Left lung (tissue), 10 donors: ENCODE data around the gene TSHZ3. TPM values are rescaled to one million over a fixed set of nuclear protein-coding genes. Genes with fewer than 3 reads are reported as not detected.

Experiments used
- ATAC-seq: fragments of 200-7000 bp; cut with Tn5 transposase; one replicate; pipeline ENCODE4 v1.9.1; 2020; ENCODE audit warnings: moderate library complexity
- DNase-seq, 4 donors: peaks; one replicate each; pipeline ENCODE4 v3.0.0-alpha.2; 2013 to 2020
- H3K27ac ChIP-seq, 2 donors: fragments of 200-600 bp; sonication (generic) in 1 of 2; one replicate each; pipeline versions ENCODE4 v1.5.0 to v1.8.0; 2020 to 2021
- H3K27me3 ChIP-seq, 2 donors: fragments of 200-600 bp; sonication (generic) in 1 of 2; one replicate each; pipeline versions ENCODE4 v1.5.0 to v1.8.0; 2020 to 2021
- H3K36me3 ChIP-seq, 2 donors: fragments of 200-600 bp; sonication (generic) in 1 of 2; one replicate each; pipeline versions ENCODE4 v1.5.0 to v1.8.0; 2020 to 2021
- H3K4me1 ChIP-seq, 2 donors: fragments of 200-600 bp; one replicate each; pipeline ENCODE4 v1.8.0; 2021
- H3K4me3 ChIP-seq, 2 donors: fragments of 200-600 bp; sonication (generic) in 1 of 2; one replicate each; pipeline versions ENCODE4 v1.5.0 to v1.8.0; 2020 to 2021; ENCODE audit warnings: mild to moderate bottlenecking in 1 of 2
- H3K9me3 ChIP-seq, 2 donors: fragments of 200-600 bp; sonication (generic) in 1 of 2; one replicate each; pipeline versions ENCODE4 v1.5.0 to v1.8.0; 2020 to 2021
- CTCF ChIP-seq, 2 donors: fragments of 200-600 bp; sonication (generic) in 1 of 2; IDR thresholded peaks; one replicate each; pipeline versions ENCODE4 v1.5.0 to v1.8.0; 2021; ENCODE audit warnings: antibody characterized with exemption in 2 of 2
- intact Hi-C, 2 donors: fragments of 100-400 bp; cut with DNase I; formaldehyde crosslinking; loops; one replicate each; pipeline versions ENCODE4 v1.11.2 to v1.14.2; 2022
- polyA plus RNA-seq, 6 donors: library from polyadenylated mRNA; unstranded; fragments of 120-200 nt; gene quantifications; one replicate each; pipeline ENCODE4 v1.2.1, GENCODE V29; 2013; ENCODE audit not compliant: insufficient read length in 6 of 6
- total RNA-seq, 2 donors: library from RNA; stranded (reverse); fragmentation: NEBNext Ultra II Directional; extraction: Animal tissue kit (Norgen Biotek cat#: 25700); gene quantifications; one replicate each; pipeline ENCODE4 v1.2.1, GENCODE V29; 2021
- donor health status: DM: no; HTN: yes; CAD: no.
- donor health status: DM: no; HTN: no; CAD: no.

TSHZ3 gene
- total and polyA plus RNA-seq, 8 donors = 6.7 to 42.9 (median 35.2) TPM

- Histone ChIP-seq H3K9me3 (no peaks in the 10 kb centered on the region), H3K4me3 (no peak overlapping the region), H3K36me3 (peaks cover 0 to 9% of the 10 kb centered on the region in 2 donors), H3K27me3 (no peaks in the 10 kb centered on the region), H3K4me1 (no peaks in the 10 kb centered on the region), H3K27ac (no peak overlapping the region)
- intact Hi-C loops = no loop called here
- no peak for ATAC-seq
- no peak for TF ChIP-seq CTCF (IDR thresholded peaks at IDR 0.05)
- no peak for DNase-seq
These were observed 76.6 kb downstream of the TSHZ3 start for GRCh38 chr19:31272583-31273106.

- TF ChIP-seq CTCF (IDR thresholded peaks at IDR 0.05) = no peak
- Histone ChIP-seq H3K4me3 (no peak overlapping the region), H3K27me3 (no peaks in the 10 kb centered on the region), H3K4me1 (no peaks in the 10 kb centered on the region), H3K9me3 (no peaks in the 10 kb centered on the region), H3K27ac (no peak overlapping the region), H3K36me3 (no peaks in the 10 kb centered on the region)
- DNase-seq = no peak
- intact Hi-C loops = no loop called here
- ATAC-seq = no peak
These were observed 77.8 kb downstream of the TSHZ3 start for GRCh38 chr19:31271306-31271911.

GRCh38 chr19:31270897-31271296 lies 78.3 kb downstream of the TSHZ3 start:
- intact Hi-C loops = no loop called here
- Histone ChIP-seq H3K4me3 (no peak overlapping the region), H3K27me3 (no peaks in the 10 kb centered on the region), H3K36me3 (no peaks in the 10 kb centered on the region), H3K9me3 (no peaks in the 10 kb centered on the region), H3K4me1 (no peaks in the 10 kb centered on the region), H3K27ac (no peak overlapping the region)
- DNase-seq (peak in 1 of 4 donors; percentile 13), ATAC-seq (no peak)
- no peak for TF ChIP-seq CTCF (IDR thresholded peaks at IDR 0.05)

- TF ChIP-seq CTCF (IDR thresholded peaks at IDR 0.05) = no peak
- Histone ChIP-seq H3K27ac (no peak overlapping the region), H3K9me3 (no peaks in the 10 kb centered on the region), H3K4me1 (no peaks in the 10 kb centered on the region), H3K27me3 (no peaks in the 10 kb centered on the region), H3K4me3 (no peak overlapping the region), H3K36me3 (no peaks in the 10 kb centered on the region)
- DNase-seq = peak in 1 of 4 donors; percentile 11
- intact Hi-C loops = no loop called here
- ATAC-seq = no peak
These were observed 79.7 kb downstream of the TSHZ3 start for GRCh38 chr19:31269425-31270127.

- no peak for TF ChIP-seq CTCF (IDR thresholded peaks at IDR 0.05)
- no peaks in the 10 kb centered on the region for H3K9me3 ChIP-seq
- H3K27ac ChIP-seq = no peak overlapping the region
- no peaks in the 10 kb centered on the region for H3K27me3 ChIP-seq
- DNase-seq = no peak
- intact Hi-C loops = no loop called here
- no peak overlapping the region for H3K4me3 ChIP-seq
- ATAC-seq = no peak
- H3K4me1 ChIP-seq = no peaks in the 10 kb centered on the region
- no peaks in the 10 kb centered on the region for H3K36me3 ChIP-seq
These were observed 80.4 kb downstream of the TSHZ3 start for GRCh38 chr19:31268751-31269383.
